Keratinocyte (primary cell): ENCODE data around the gene MINPP1. TPM values are rescaled to one million over a fixed set of nuclear protein-coding genes. Genes with fewer than 3 reads are reported as not detected.

Experiments
- DNase-seq: peaks from one replicate; pipeline ENCODE4 v3.0.0-alpha.2; 2011; ENCODE audit warnings: low read depth, missing footprints, low spot score
- FAIRE-seq: peaks from 2 replicates; lab custom pipeline; 2011; peaks lifted over from hg19 to GRCh38; lab: Jason Lieb, UNC
- H2AFZ ChIP-seq: 2 replicates; pipeline ENCODE4 v1.6.0; 2012; ENCODE audit warnings: low read length, control low read depth, inconsistent platforms; ENCODE audit not compliant: control insufficient read depth
- H3K27ac ChIP-seq: 2 replicates; pipeline ENCODE4 v1.5.1; 2011; ENCODE audit warnings: low read length; ENCODE audit not compliant: control insufficient read depth, insufficient read depth
- H3K27me3 ChIP-seq: 3 replicates; pipeline ENCODE4 v1.6.0; 2011; ENCODE audit warnings: low read length; ENCODE audit not compliant: control insufficient read depth, insufficient read depth; ENCODE audit errors: extremely low read depth
- H3K36me3 ChIP-seq, 2 experiments: 2 replicates in 1 of 2; 3 replicates in 1 of 2; pipeline ENCODE4 v1.5.1; 2011; ENCODE audit warnings: low read length in 2 of 2, mild to moderate bottlenecking in 1 of 2; ENCODE audit not compliant: control insufficient read depth in 2 of 2, insufficient read depth in 2 of 2; ENCODE audit errors: extremely low read depth in 1 of 2
- H3K4me1 ChIP-seq: 3 replicates; pipeline ENCODE4 v1.5.1; 2011; ENCODE audit warnings: low read length; ENCODE audit not compliant: control insufficient read depth, insufficient read depth; ENCODE audit errors: extremely low read depth
- H3K4me2 ChIP-seq: 3 replicates; pipeline ENCODE4 v1.6.0; 2011; ENCODE audit warnings: low read depth, low read length; ENCODE audit not compliant: control insufficient read depth, insufficient read depth; ENCODE audit errors: extremely low read depth
- H3K4me3 ChIP-seq, 3 experiments: fragments of 200-600 bp in 1 of 3; sonication (generic) in 1 of 3; 2 replicates in 2 of 3; 3 replicates in 1 of 3; pipeline ENCODE4 v1.5.1; 2011 to 2016; ENCODE audit warnings: low read length in 3 of 3, mild to moderate bottlenecking in 3 of 3, control low read depth in 2 of 3, inconsistent platforms in 1 of 3, low read depth in 1 of 3, mixed read lengths in 1 of 3, mixed run types in 1 of 3, moderate library complexity in 1 of 3; ENCODE audit not compliant: control insufficient read depth in 2 of 3, insufficient read depth in 2 of 3; ENCODE audit errors: extremely low read depth in 1 of 3
- H3K79me2 ChIP-seq: 2 replicates; pipeline ENCODE4 v1.6.0; 2012; ENCODE audit warnings: low read length; ENCODE audit not compliant: control insufficient read depth, insufficient read depth
- H3K9ac ChIP-seq: 3 replicates; pipeline ENCODE4 v1.6.0; 2011; ENCODE audit warnings: low read length; ENCODE audit not compliant: control insufficient read depth, insufficient read depth; ENCODE audit errors: extremely low read depth
- H3K9me1 ChIP-seq: 3 replicates; pipeline ENCODE4 v1.6.0; 2011; ENCODE audit warnings: low read length; ENCODE audit not compliant: control insufficient read depth, insufficient read depth; ENCODE audit errors: extremely low read depth
- H3K9me3 ChIP-seq: 2 replicates; pipeline ENCODE4 v1.5.1; 2012; ENCODE audit warnings: low read depth, low read length; ENCODE audit not compliant: control insufficient read depth
- H4K20me1 ChIP-seq: 3 replicates; pipeline ENCODE4 v1.6.0; 2011; ENCODE audit warnings: low read length; ENCODE audit not compliant: control insufficient read depth, insufficient read depth; ENCODE audit errors: extremely low read depth
- EZH2 ChIP-seq: IDR thresholded peaks from one replicate; pipeline ENCODE4 v1.6.1; 2012; ENCODE audit warnings: inconsistent platforms, mild to moderate bottlenecking, low read length, moderate library complexity
- dilution Hi-C: fragments of 300-500 bp; cut with MboI; formaldehyde crosslinking; loops from one replicate; pipeline ENCODE4 v1.7.0; 2020; ENCODE audit warnings: low sequenced_read_pairs; ENCODE audit not compliant: extremely low pct_ligation_motif_present
- polyA plus RNA-seq, 5 experiments: library from polyadenylated mRNA; depleted of rRNA in 3 of 5; stranded (reverse) in 3 of 5; stranded (forward) in 1 of 5; unstranded in 1 of 5; fragments of >200 nt; gene quantifications; 1 replicate in 1 of 5; 2 replicates in 3 of 5; 3 replicates in 1 of 5; pipeline versions ENCODE4 v1.2.1 to v1.2.3, GENCODE V29; 2011 to 2012; ENCODE audit warnings: missing spikeins in 2 of 5, low read depth in 1 of 5, low replicate concordance in 1 of 5
- TF ChIP-seq, protein P1 (sequence below), 3 experiments: IDR thresholded peaks in 1 of 3; conservative IDR thresholded peaks in 1 of 3; optimal IDR thresholded peaks in 1 of 3; 2 replicates in 2 of 3; 3 replicates in 1 of 3; pipeline versions ENCODE3 to v1.5.1; 2011; ENCODE audit warnings: low read length in 3 of 3, mild to moderate bottlenecking in 3 of 3, moderate library complexity in 2 of 3, control low read depth in 1 of 3, inconsistent platforms in 1 of 3; ENCODE audit not compliant: insufficient read depth in 2 of 3; ENCODE audit errors: extremely low read depth in 1 of 3

Gene MINPP1
- polyA plus RNA-seq, 1 donor (not counting 4 experiments of a cell fraction or from before 2014, with no cell fraction given): 17.7 TPM

DNA sequence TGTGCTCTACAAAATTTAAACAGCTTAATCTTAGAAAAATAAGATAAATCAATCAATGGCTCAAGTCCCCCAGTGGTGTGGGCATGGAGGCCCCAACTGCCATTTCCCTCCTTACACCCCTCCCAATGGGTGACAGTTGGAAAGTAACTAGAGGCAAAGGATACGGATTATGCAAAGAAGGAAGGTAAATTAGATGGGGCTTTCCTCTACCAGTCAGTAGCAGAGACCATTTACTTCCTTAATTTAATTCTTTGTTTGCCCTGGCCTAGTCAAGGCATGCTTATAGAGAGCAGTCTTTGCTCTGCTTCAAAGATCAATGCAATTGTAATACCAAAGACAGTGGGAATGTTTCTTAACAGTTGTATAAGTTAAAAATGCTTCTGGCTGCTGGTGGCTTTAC, 91.7 kb downstream of the MINPP1 start:
- H3K27ac ChIP-seq: no peak overlapping the region
- FAIRE-seq (no peak), DNase-seq (no peak)
- dilution Hi-C loops: no loop called here
- no peaks in the 10 kb centered on the region for H3K9me1 ChIP-seq
- H2AFZ ChIP-seq: no peak overlapping the region
- no peaks in the 10 kb centered on the region for H3K79me2 ChIP-seq
- no peaks in the 10 kb centered on the region for H3K9me3 ChIP-seq
- H3K9ac ChIP-seq: no peak overlapping the region
- H3K4me1 ChIP-seq: no peaks in the 10 kb centered on the region
- no peak overlapping the region for H3K4me2 ChIP-seq
- TF ChIP-seq, protein P1, sequence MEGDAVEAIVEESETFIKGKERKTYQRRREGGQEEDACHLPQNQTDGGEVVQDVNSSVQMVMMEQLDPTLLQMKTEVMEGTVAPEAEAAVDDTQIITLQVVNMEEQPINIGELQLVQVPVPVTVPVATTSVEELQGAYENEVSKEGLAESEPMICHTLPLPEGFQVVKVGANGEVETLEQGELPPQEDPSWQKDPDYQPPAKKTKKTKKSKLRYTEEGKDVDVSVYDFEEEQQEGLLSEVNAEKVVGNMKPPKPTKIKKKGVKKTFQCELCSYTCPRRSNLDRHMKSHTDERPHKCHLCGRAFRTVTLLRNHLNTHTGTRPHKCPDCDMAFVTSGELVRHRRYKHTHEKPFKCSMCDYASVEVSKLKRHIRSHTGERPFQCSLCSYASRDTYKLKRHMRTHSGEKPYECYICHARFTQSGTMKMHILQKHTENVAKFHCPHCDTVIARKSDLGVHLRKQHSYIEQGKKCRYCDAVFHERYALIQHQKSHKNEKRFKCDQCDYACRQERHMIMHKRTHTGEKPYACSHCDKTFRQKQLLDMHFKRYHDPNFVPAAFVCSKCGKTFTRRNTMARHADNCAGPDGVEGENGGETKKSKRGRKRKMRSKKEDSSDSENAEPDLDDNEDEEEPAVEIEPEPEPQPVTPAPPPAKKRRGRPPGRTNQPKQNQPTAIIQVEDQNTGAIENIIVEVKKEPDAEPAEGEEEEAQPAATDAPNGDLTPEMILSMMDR (optimal IDR thresholded peaks at IDR 0.05 in 1 of 3, IDR thresholded peaks at IDR 0.05 in 1 of 3, conservative IDR thresholded peaks at IDR 0.05 in 1 of 3; ENCODE audit: extremely low read depth in 1 of 3, insufficient read depth in 2 of 3, low read length in 3 of 3): no peak
- no peaks in the 10 kb centered on the region for H4K20me1 ChIP-seq
- H3K4me3 ChIP-seq: no peak overlapping the region
- no peaks in the 10 kb centered on the region for H3K36me3 ChIP-seq
- H3K27me3 ChIP-seq: peaks cover 4% of the 10 kb centered on the region

DNA sequence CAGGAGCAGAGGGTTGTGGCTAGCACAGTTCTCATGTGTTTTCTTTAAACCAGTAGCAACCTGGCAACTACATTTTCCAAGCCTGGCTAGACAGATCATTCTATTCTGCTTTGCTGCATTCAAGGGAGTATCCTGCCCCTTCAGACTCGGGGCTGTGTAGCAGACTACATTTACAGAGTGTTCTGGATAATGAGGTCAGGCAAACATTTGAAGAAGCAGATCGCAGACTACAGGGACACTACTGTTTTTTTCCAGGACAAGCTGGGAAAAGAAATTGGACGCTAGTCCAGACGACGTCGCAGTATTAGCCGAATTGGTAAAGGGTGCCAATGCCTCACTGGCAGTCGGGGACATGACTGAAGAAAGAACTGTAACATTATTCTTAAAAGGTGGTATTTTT, 94.0 kb downstream of the MINPP1 start:
- no peak overlapping the region for H2AFZ ChIP-seq
- H3K27ac ChIP-seq: no peak overlapping the region
- H3K9me3 ChIP-seq: no peaks in the 10 kb centered on the region
- no peaks in the 10 kb centered on the region for H3K36me3 ChIP-seq
- no peak overlapping the region for H3K4me3 ChIP-seq
- H3K79me2 ChIP-seq: no peaks in the 10 kb centered on the region
- no peak for FAIRE-seq
- dilution Hi-C loops: no loop called here
- no peak overlapping the region for H3K4me2 ChIP-seq
- H4K20me1 ChIP-seq: no peaks in the 10 kb centered on the region
- no peak for DNase-seq
- no peaks in the 10 kb centered on the region for H3K9me1 ChIP-seq
- H3K4me1 ChIP-seq: no peaks in the 10 kb centered on the region
- peaks cover 3% of the 10 kb centered on the region for H3K27me3 ChIP-seq
- no peak for TF ChIP-seq EZH2
- TF ChIP-seq, protein P1 (optimal IDR thresholded peaks at IDR 0.05 in 1 of 3, IDR thresholded peaks at IDR 0.05 in 1 of 3, conservative IDR thresholded peaks at IDR 0.05 in 1 of 3; ENCODE audit: extremely low read depth in 1 of 3, insufficient read depth in 2 of 3, low read length in 3 of 3): no peak
- H3K9ac ChIP-seq: no peak overlapping the region
